NCI-H1694 treated with DMSO at 0.1 percent for 48 hours (cell line): ENCODE measurements around the gene PCCB.
"Not testable (repeated sequence)": the region's sequence is repeated elsewhere in the genome, so short reads cannot be mapped to it uniquely, and the experiment has no call there.

Experiments
- DNase-seq: peaks from one replicate; lab custom pipeline; 2025; lab: John Stamatoyannopoulos, UW

The PCCB gene

GRCh38 chr3:136250059-136250902 lies at the start of gene PCCB:
PCCB (plus strand) TSS chr3:136250340; CDS start chr3:136250376, 36 bp downstream.
- DNase-seq, result peak; percentile 87

- DNase-seq, result no peak
Measured at GRCh38 chr3:136207489-136208115, 42.5 kb upstream of the PCCB start.

GRCh38 chr3:136209921-136210320 lies 40.2 kb upstream of the PCCB start:
- DNase-seq, result no peak

- DNase-seq, result no peak
Measured at GRCh38 chr3:136211547-136211946, 38.6 kb upstream of the PCCB start.

- DNase-seq, result not testable (repeated sequence)
Measured at GRCh38 chr3:136222746-136223145, 27.4 kb upstream of the PCCB start.

- DNase-seq, result no peak
Measured at GRCh38 chr3:136232413-136232812, 17.7 kb upstream of the PCCB start.

- no peak for DNase-seq
Measured at GRCh38 chr3:136235545-136235944, 14.6 kb upstream of the PCCB start.

- no peak for DNase-seq
Measured at GRCh38 chr3:136236109-136236508, 14.0 kb upstream of the PCCB start.

GRCh38 chr3:136237103-136237502 lies 13.0 kb upstream of the PCCB start:
- no peak for DNase-seq

GRCh38 chr3:136237961-136238649 lies 12.0 kb upstream of the PCCB start:
- DNase-seq, result no peak

- DNase-seq, result no peak
Measured at GRCh38 chr3:136239094-136239493, 11.0 kb upstream of the PCCB start.

- DNase-seq, result no peak
Measured at GRCh38 chr3:136245691-136246090, 4.4 kb upstream of the PCCB start.

GRCh38 chr3:136247436-136247835 lies 2.7 kb upstream of the PCCB start:
- DNase-seq, result no peak

- no peak for DNase-seq
Measured at GRCh38 chr3:136247855-136248590, 2.1 kb upstream of the PCCB start.

GRCh38 chr3:136249091-136249490 lies 1.0 kb upstream of the PCCB start:
- DNase-seq, result no peak

- DNase-seq, result no peak
Measured at GRCh38 chr3:136249593-136249992, 547 bp upstream of the PCCB start.

- DNase-seq, result peak; percentile 50
Measured at GRCh38 chr3:136250903-136251460, 842 bp downstream of the PCCB start.

- DNase-seq, result no peak
Measured at GRCh38 chr3:136251511-136251910, 1.4 kb downstream of the PCCB start.

- no peak for DNase-seq
Measured at GRCh38 chr3:136255672-136256406, 5.7 kb downstream of the PCCB start.

- DNase-seq, result no peak
Measured at GRCh38 chr3:136258199-136258598, 8.1 kb downstream of the PCCB start.

- DNase-seq, result no peak
Measured at GRCh38 chr3:136261826-136262225, 11.7 kb downstream of the PCCB start.
